ENCODE measurements around the gene TNPO3. TPM values are rescaled to one million over a fixed set of nuclear protein-coding genes. Genes with fewer than 3 reads are reported as not detected.

TNPO3 gene
- total RNA-seq, 2 experiments from 2014 or later, result 55.1 to 71.7 TPM

GRCh38 chr7:128948312-128948973 lies 106.5 kb downstream of the TNPO3 start:
- BruUV-seq (replicated peaks), result no TSS peak
- H3K4me1 ChIP-seq (ENCODE audit: insufficient read depth, low read length, poor library complexity, severe bottlenecking), result peaks cover 3% of the 10 kb centered on the region
- ChIA-PET POLR2A (interaction anchor here (0.5 to 1.0 kb wide), 3 partner anchors 59 to 1006 kb away, joined by 3 read pairs; no protein-coding TSS in a partner anchor), CTCF (ENCODE audit: unreplicated experiment) (interaction anchor here (1.4 kb wide), 1 partner anchor 9 kb away, joined by 4 read pairs; no protein-coding TSS in a partner anchor)
- H3K4me2 ChIP-seq (ENCODE audit: low read length), result no peak overlapping the region
- H3K4me3 ChIP-seq (ENCODE audit: low read depth, low read length, poor library complexity, severe bottlenecking), result no peak overlapping the region
- no peak for DNase-seq (ENCODE audit: low spot score)
- intact Hi-C loops (cut with micrococcal nuclease; ENCODE audit: unreplicated experiment), result no loop called here
- no peaks in the 10 kb centered on the region for H3K79me2 ChIP-seq (ENCODE audit: insufficient read depth, low read depth, low read length)
- no peaks in the 10 kb centered on the region for H4K20me1 ChIP-seq (ENCODE audit: insufficient read depth, low read length)
- TF ChIP-seq EZH2phosphoT487 (IDR thresholded peaks at IDR 0.05; ENCODE audit: borderline replicate concordance, low read depth, low read length) (no peak), CTCF (conservative IDR thresholded peaks at IDR 0.05; ENCODE audit: low read length) (no peak)
- no peak overlapping the region for H2AFZ ChIP-seq (ENCODE audit: low read length)
- no peak overlapping the region for H3K27ac ChIP-seq (ENCODE audit: low read depth, low read length, poor library complexity, severe bottlenecking)
- H3K9me2 ChIP-seq (ENCODE audit: insufficient read depth, low read length), result no peaks in the 10 kb centered on the region
- H3K9me3 ChIP-seq (ENCODE audit: low read length), result no peaks in the 10 kb centered on the region
- peaks cover 39% of the 10 kb centered on the region for H3K36me3 ChIP-seq (ENCODE audit: insufficient read depth, low read length)

GRCh38 chr7:128947854-128948253 lies 107.1 kb downstream of the TNPO3 start:
- H3K4me1 ChIP-seq (ENCODE audit: insufficient read depth, low read length, poor library complexity, severe bottlenecking), result no peaks in the 10 kb centered on the region
- DNase-seq (ENCODE audit: low spot score), result no peak
- no peaks in the 10 kb centered on the region for H4K20me1 ChIP-seq (ENCODE audit: insufficient read depth, low read length)
- no peak for TF ChIP-seq CTCF (conservative IDR thresholded peaks at IDR 0.05; ENCODE audit: low read length)
- no peak for TF ChIP-seq EZH2phosphoT487 (IDR thresholded peaks at IDR 0.05; ENCODE audit: borderline replicate concordance, low read depth, low read length)
- no peak overlapping the region for H3K4me2 ChIP-seq (ENCODE audit: low read length)
- ChIA-PET POLR2A (interaction anchor here (0.5 to 1.0 kb wide), 3 partner anchors 59 to 1007 kb away, joined by 3 read pairs; no protein-coding TSS in a partner anchor), CTCF (ENCODE audit: unreplicated experiment) (interaction anchor here (1.4 kb wide), 1 partner anchor 8 kb away, joined by 4 read pairs; no protein-coding TSS in a partner anchor)
- H2AFZ ChIP-seq (ENCODE audit: low read length), result no peak overlapping the region
- H3K79me2 ChIP-seq (ENCODE audit: insufficient read depth, low read depth, low read length), result no peaks in the 10 kb centered on the region
- BruUV-seq (replicated peaks), result no TSS peak
- no peak overlapping the region for H3K27ac ChIP-seq (ENCODE audit: low read depth, low read length, poor library complexity, severe bottlenecking)
- H3K4me3 ChIP-seq (ENCODE audit: low read depth, low read length, poor library complexity, severe bottlenecking), result no peak overlapping the region
- peaks cover 33% of the 10 kb centered on the region for H3K36me3 ChIP-seq (ENCODE audit: insufficient read depth, low read length)
- H3K9me2 ChIP-seq (ENCODE audit: insufficient read depth, low read length), result no peaks in the 10 kb centered on the region
- no peaks in the 10 kb centered on the region for H3K9me3 ChIP-seq (ENCODE audit: low read length)
- intact Hi-C loops (cut with micrococcal nuclease; ENCODE audit: unreplicated experiment), result no loop called here
